ENCODE measurements around the gene TIMM21.

- TF ChIP-seq CTCF (IDR thresholded peaks at IDR 0.05) = no peak
- no peak for TF ChIP-seq POLR2A (IDR thresholded peaks at IDR 0.05)
- TF ChIP-seq POLR2AphosphoS5 (IDR thresholded peaks at IDR 0.05) = no peak
These were observed 7.7 kb upstream of the TIMM21 start for GRCh38 chr18:74140582-74140981.
